ENCODE results near the gene RAPGEF4.

The RAPGEF4 gene

GRCh38 chr2:172901913-172902312 is 166.3 kb downstream of the RAPGEF4 start:
- no peak overlapping the region for H2AFZ ChIP-seq (ENCODE audit: low read length, unreplicated experiment)
- no peaks in the 10 kb centered on the region for H3K36me3 ChIP-seq (ENCODE audit: insufficient read depth, low read length)
- peaks cover 35% of the 10 kb centered on the region for H3K27me3 ChIP-seq (ENCODE audit: insufficient read depth, low read length)
- H3K79me2 ChIP-seq (ENCODE audit: control insufficient read depth, insufficient read depth, low read length, unreplicated experiment), result no peaks in the 10 kb centered on the region
- no peaks in the 10 kb centered on the region for H3K4me1 ChIP-seq (ENCODE audit: control insufficient read depth, insufficient read depth, low read length, unreplicated experiment)
- no peak overlapping the region for H3K27ac ChIP-seq (ENCODE audit: low read depth, low read length)
- H3K4me3 ChIP-seq (ENCODE audit: low read depth, low read length), result no peak overlapping the region

GRCh38 chr2:172904236-172904635 is 168.6 kb downstream of the RAPGEF4 start:
- Histone ChIP-seq H3K79me2 (ENCODE audit: control insufficient read depth, insufficient read depth, low read length, unreplicated experiment) (no peaks in the 10 kb centered on the region), H3K27ac (ENCODE audit: low read depth, low read length) (no peak overlapping the region), H3K27me3 (ENCODE audit: insufficient read depth, low read length) (peaks cover 19% of the 10 kb centered on the region; the same call in 1 of the 2 replicates), H2AFZ (ENCODE audit: low read length, unreplicated experiment) (no peak overlapping the region), H3K4me1 (ENCODE audit: control insufficient read depth, insufficient read depth, low read length, unreplicated experiment) (no peaks in the 10 kb centered on the region), H3K36me3 (ENCODE audit: insufficient read depth, low read length) (no peaks in the 10 kb centered on the region), H3K4me3 (ENCODE audit: low read depth, low read length) (no peak overlapping the region)

GRCh38 chr2:172905937-172906811 is 170.5 kb downstream of the RAPGEF4 start:
- H3K4me3 ChIP-seq (ENCODE audit: low read depth, low read length), result no peak overlapping the region
- H2AFZ ChIP-seq (ENCODE audit: low read length, unreplicated experiment), result no peak overlapping the region
- H3K27me3 ChIP-seq (ENCODE audit: insufficient read depth, low read length), result peaks cover 14% of the 10 kb centered on the region; the same call in 1 of the 2 replicates
- H3K4me1 ChIP-seq (ENCODE audit: control insufficient read depth, insufficient read depth, low read length, unreplicated experiment), result no peaks in the 10 kb centered on the region
- H3K79me2 ChIP-seq (ENCODE audit: control insufficient read depth, insufficient read depth, low read length, unreplicated experiment), result no peaks in the 10 kb centered on the region
- no peaks in the 10 kb centered on the region for H3K36me3 ChIP-seq (ENCODE audit: insufficient read depth, low read length)
- H3K27ac ChIP-seq (ENCODE audit: low read depth, low read length), result no peak overlapping the region

- H3K27me3 ChIP-seq (ENCODE audit: insufficient read depth, low read length), result peaks cover 11% of the 10 kb centered on the region; the same call in 1 of the 2 replicates
- H3K4me3 ChIP-seq (ENCODE audit: low read depth, low read length), result no peak overlapping the region
- no peaks in the 10 kb centered on the region for H3K36me3 ChIP-seq (ENCODE audit: insufficient read depth, low read length)
- no peaks in the 10 kb centered on the region for H3K4me1 ChIP-seq (ENCODE audit: control insufficient read depth, insufficient read depth, low read length, unreplicated experiment)
- H2AFZ ChIP-seq (ENCODE audit: low read length, unreplicated experiment), result no peak overlapping the region
- no peaks in the 10 kb centered on the region for H3K79me2 ChIP-seq (ENCODE audit: control insufficient read depth, insufficient read depth, low read length, unreplicated experiment)
- H3K27ac ChIP-seq (ENCODE audit: low read depth, low read length), result no peak overlapping the region
Observed at GRCh38 chr2:172908275-172908674, 172.6 kb downstream of the RAPGEF4 start.

- Histone ChIP-seq H3K4me3 (ENCODE audit: low read depth, low read length) (no peak overlapping the region), H3K4me1 (ENCODE audit: control insufficient read depth, insufficient read depth, low read length, unreplicated experiment) (no peaks in the 10 kb centered on the region), H3K79me2 (ENCODE audit: control insufficient read depth, insufficient read depth, low read length, unreplicated experiment) (no peaks in the 10 kb centered on the region), H3K27me3 (ENCODE audit: insufficient read depth, low read length) (peaks cover 11% of the 10 kb centered on the region; the same call in 1 of the 2 replicates), H3K36me3 (ENCODE audit: insufficient read depth, low read length) (no peaks in the 10 kb centered on the region), H3K27ac (ENCODE audit: low read depth, low read length) (no peak overlapping the region), H2AFZ (ENCODE audit: low read length, unreplicated experiment) (no peak overlapping the region)
Observed at GRCh38 chr2:172909454-172909853, 173.8 kb downstream of the RAPGEF4 start.

GRCh38 chr2:172912266-172912665 is 176.6 kb downstream of the RAPGEF4 start:
- Histone ChIP-seq H3K27ac (ENCODE audit: low read depth, low read length) (no peak overlapping the region), H3K4me1 (ENCODE audit: control insufficient read depth, insufficient read depth, low read length, unreplicated experiment) (no peaks in the 10 kb centered on the region), H3K4me3 (ENCODE audit: low read depth, low read length) (no peak overlapping the region), H3K79me2 (ENCODE audit: control insufficient read depth, insufficient read depth, low read length, unreplicated experiment) (no peaks in the 10 kb centered on the region), H3K27me3 (ENCODE audit: insufficient read depth, low read length) (no peaks in the 10 kb centered on the region), H3K36me3 (ENCODE audit: insufficient read depth, low read length) (no peaks in the 10 kb centered on the region), H2AFZ (ENCODE audit: low read length, unreplicated experiment) (no peak overlapping the region)

GRCh38 chr2:172914341-172915008 is 178.8 kb downstream of the RAPGEF4 start:
- Histone ChIP-seq H3K36me3 (ENCODE audit: insufficient read depth, low read length) (no peaks in the 10 kb centered on the region), H3K4me3 (ENCODE audit: low read depth, low read length) (no peak overlapping the region), H2AFZ (ENCODE audit: low read length, unreplicated experiment) (no peak overlapping the region), H3K27ac (ENCODE audit: low read depth, low read length) (no peak overlapping the region), H3K4me1 (ENCODE audit: control insufficient read depth, insufficient read depth, low read length, unreplicated experiment) (no peaks in the 10 kb centered on the region), H3K79me2 (ENCODE audit: control insufficient read depth, insufficient read depth, low read length, unreplicated experiment) (no peaks in the 10 kb centered on the region), H3K27me3 (ENCODE audit: insufficient read depth, low read length) (no peaks in the 10 kb centered on the region)

GRCh38 chr2:172917716-172918115 is 182.1 kb downstream of the RAPGEF4 start:
- Histone ChIP-seq H2AFZ (ENCODE audit: low read length, unreplicated experiment) (no peak overlapping the region), H3K27me3 (ENCODE audit: insufficient read depth, low read length) (no peaks in the 10 kb centered on the region), H3K36me3 (ENCODE audit: insufficient read depth, low read length) (no peaks in the 10 kb centered on the region), H3K4me1 (ENCODE audit: control insufficient read depth, insufficient read depth, low read length, unreplicated experiment) (peaks cover 5% of the 10 kb centered on the region), H3K4me3 (ENCODE audit: low read depth, low read length) (no peak overlapping the region), H3K79me2 (ENCODE audit: control insufficient read depth, insufficient read depth, low read length, unreplicated experiment) (no peaks in the 10 kb centered on the region), H3K27ac (ENCODE audit: low read depth, low read length) (no peak overlapping the region)

- no peak overlapping the region for H3K27ac ChIP-seq (ENCODE audit: low read depth, low read length)
- H3K79me2 ChIP-seq (ENCODE audit: control insufficient read depth, insufficient read depth, low read length, unreplicated experiment), result no peaks in the 10 kb centered on the region
- H3K36me3 ChIP-seq (ENCODE audit: insufficient read depth, low read length), result no peaks in the 10 kb centered on the region
- H2AFZ ChIP-seq (ENCODE audit: low read length, unreplicated experiment), result no peak overlapping the region
- no peaks in the 10 kb centered on the region for H3K27me3 ChIP-seq (ENCODE audit: insufficient read depth, low read length)
- H3K4me1 ChIP-seq (ENCODE audit: control insufficient read depth, insufficient read depth, low read length, unreplicated experiment), result peaks cover 5% of the 10 kb centered on the region
- no peak overlapping the region for H3K4me3 ChIP-seq (ENCODE audit: low read depth, low read length)
Observed at GRCh38 chr2:172919732-172920131, 184.1 kb downstream of the RAPGEF4 start.

GRCh38 chr2:172921532-172922236 is 186.0 kb downstream of the RAPGEF4 start:
- Histone ChIP-seq H3K4me1 (ENCODE audit: control insufficient read depth, insufficient read depth, low read length, unreplicated experiment) (peaks cover 5% of the 10 kb centered on the region), H3K27me3 (ENCODE audit: insufficient read depth, low read length) (no peaks in the 10 kb centered on the region), H3K79me2 (ENCODE audit: control insufficient read depth, insufficient read depth, low read length, unreplicated experiment) (no peaks in the 10 kb centered on the region)

More at GRCh38 chr2:172921532-172922236, 186.0 kb downstream of the RAPGEF4 start:
- H3K4me3 ChIP-seq (ENCODE audit: low read depth, low read length), result no peak overlapping the region
- H2AFZ ChIP-seq (ENCODE audit: low read length, unreplicated experiment), result no peak overlapping the region
- H3K27ac ChIP-seq (ENCODE audit: low read depth, low read length), result no peak overlapping the region
- no peaks in the 10 kb centered on the region for H3K36me3 ChIP-seq (ENCODE audit: insufficient read depth, low read length)
